OCI-LY1 (cell line): ENCODE measurements around the gene PRRC2B.
"Not testable (repeated sequence)": the region's sequence is repeated elsewhere in the genome, so short reads cannot be mapped to it uniquely, and the experiment has no call there.

ENCODE experiments used
- H2AFZ ChIP-seq: fragments of 200-600 bp; sonication (generic), shearing (Covaris generic); 2 replicates; pipeline ENCODE4 v1.6.0; 2014; ENCODE audit warnings: antibody characterized with exemption, mild to moderate bottlenecking, low read length
- H3F3A ChIP-seq: fragments of 200-600 bp; sonication (generic), shearing (Covaris generic); 2 replicates; pipeline ENCODE4 v1.6.0; 2014; ENCODE audit warnings: mild to moderate bottlenecking, antibody characterized with exemption, low read length, moderate library complexity; ENCODE audit not compliant: insufficient read depth
- H3K27ac ChIP-seq: fragments of 200-600 bp; sonication (generic); 2 replicates; pipeline ENCODE4 v1.5.1; 2014; ENCODE audit warnings: low read length, mixed run types, mild to moderate bottlenecking, low read depth; ENCODE audit not compliant: poor library complexity, severe bottlenecking
- H3K27me3 ChIP-seq: fragments of 200-600 bp; sonication (generic); 2 replicates; pipeline ENCODE4 v1.6.0; 2014; ENCODE audit warnings: antibody characterized with exemption, mild to moderate bottlenecking, low read length, moderate library complexity; ENCODE audit not compliant: insufficient read depth
- H3K36me3 ChIP-seq: fragments of 200-600 bp; sonication (generic); 2 replicates; pipeline ENCODE4 v1.6.1; 2014; ENCODE audit warnings: mild to moderate bottlenecking, antibody characterized with exemption, low read length, moderate library complexity, mixed read lengths; ENCODE audit not compliant: insufficient read depth
- H3K4me1 ChIP-seq: fragments of 200-600 bp; sonication (generic); 2 replicates; pipeline ENCODE4 v1.5.1; 2014; ENCODE audit warnings: mild to moderate bottlenecking, low read length, moderate library complexity; ENCODE audit not compliant: insufficient read depth, severe bottlenecking
- H3K4me2 ChIP-seq: fragments of 200-600 bp; sonication (generic), shearing (Covaris generic); 2 replicates; pipeline ENCODE4 v1.6.1; 2014; ENCODE audit warnings: low read length
- H3K4me3 ChIP-seq: fragments of 200-600 bp; sonication (generic); 2 replicates; pipeline ENCODE4 v1.5.1; 2014; ENCODE audit warnings: low read length, low read depth, mild to moderate bottlenecking, mixed read lengths; ENCODE audit not compliant: poor library complexity, severe bottlenecking
- H3K79me2 ChIP-seq: fragments of 200-600 bp; shearing (Covaris generic); 2 replicates; pipeline ENCODE4 v1.6.1; 2016; ENCODE audit warnings: mixed run types, low read length, mixed read lengths; ENCODE audit not compliant: insufficient read depth
- H3K9ac ChIP-seq: fragments of 200-600 bp; sonication (generic), shearing (Covaris generic); 2 replicates; pipeline ENCODE4 v1.6.1; 2014; ENCODE audit warnings: mild to moderate bottlenecking, low read length, mixed read lengths
- H3K9me2 ChIP-seq: fragments of 200-600 bp; sonication (generic), shearing (Covaris generic); 2 replicates; pipeline ENCODE4 v1.6.1; 2014; ENCODE audit warnings: low read depth, mild to moderate bottlenecking, low read length, mixed read lengths
- H3K9me3 ChIP-seq: fragments of 200-600 bp; shearing (Covaris generic); 2 replicates; pipeline ENCODE4 v1.6.1; 2014; ENCODE audit warnings: low read length, mixed read lengths
- H4K20me1 ChIP-seq: fragments of 200-600 bp; sonication (generic), shearing (Covaris generic); 2 replicates; pipeline ENCODE4 v1.6.0; 2016; ENCODE audit warnings: mild to moderate bottlenecking, low read length; ENCODE audit not compliant: insufficient read depth
- CTCF ChIP-seq: fragments of 200-600 bp; sonication (generic), shearing (Covaris generic); IDR thresholded peaks from 2 replicates; pipeline ENCODE4 v1.5.1; 2017; ENCODE audit warnings: mild to moderate bottlenecking, antibody characterized with exemption, low read length, moderate library complexity, mixed read lengths
- EZH2 ChIP-seq: fragments of 200-600 bp; sonication (generic), shearing (Covaris generic); IDR thresholded peaks from 2 replicates; pipeline ENCODE4 v1.8.0; 2017; ENCODE audit warnings: borderline replicate concordance, mixed run types, mild to moderate bottlenecking, antibody characterized with exemption, low read length, moderate library complexity, mixed read lengths

PRRC2B gene

GRCh38 chr9:131511416-131511815 is 117.5 kb downstream of the PRRC2B start:
- Histone ChIP-seq H3K27me3 (no peaks in the 10 kb centered on the region), H3K4me3 (no peak overlapping the region), H4K20me1 (no peaks in the 10 kb centered on the region), H3K9me2 (no peaks in the 10 kb centered on the region), H3K4me1 (peaks cover 15% of the 10 kb centered on the region), H3K9me3 (no peaks in the 10 kb centered on the region), H3K27ac (no peak overlapping the region), H3F3A (0 out of 2 replicates have a peak, but pooled peaks cover 3% of the 10 kb centered on the region), H3K9ac (no peak overlapping the region), H3K36me3 (peaks cover 74% of the 10 kb centered on the region), H3K79me2 (no peaks in the 10 kb centered on the region), H2AFZ (no peak overlapping the region), H3K4me2 (no peak overlapping the region)
- TF ChIP-seq CTCF (no peak), EZH2 (no peak)

- Histone ChIP-seq H3K27ac (no peak overlapping the region), H3K27me3 (no peaks in the 10 kb centered on the region), H3K9ac (no peak overlapping the region), H3F3A (0 out of 2 replicates have a peak, but pooled peaks cover 3% of the 10 kb centered on the region), H3K79me2 (no peaks in the 10 kb centered on the region), H3K4me3 (no peak overlapping the region), H3K9me3 (no peaks in the 10 kb centered on the region), H3K9me2 (no peaks in the 10 kb centered on the region), H3K4me1 (peaks cover 15% of the 10 kb centered on the region), H2AFZ (no peak overlapping the region), H3K36me3 (peaks cover 79% of the 10 kb centered on the region), H4K20me1 (no peaks in the 10 kb centered on the region), H3K4me2 (no peak overlapping the region)
- TF ChIP-seq CTCF (no peak), EZH2 (no peak)
These were observed 118.0 kb downstream of the PRRC2B start for GRCh38 chr9:131511880-131512279.

- H3F3A ChIP-seq, result 0 out of 2 replicates have a peak, but pooled peaks cover 3% of the 10 kb centered on the region
- no peaks in the 10 kb centered on the region for H3K9me2 ChIP-seq
- peaks cover 76% of the 10 kb centered on the region for H3K36me3 ChIP-seq
- H3K79me2 ChIP-seq, result no peaks in the 10 kb centered on the region
- H2AFZ ChIP-seq, result no peak overlapping the region
- no peaks in the 10 kb centered on the region for H3K9me3 ChIP-seq
- no peak overlapping the region for H3K27ac ChIP-seq
- no peaks in the 10 kb centered on the region for H3K27me3 ChIP-seq
- peaks cover 15% of the 10 kb centered on the region for H3K4me1 ChIP-seq
- H4K20me1 ChIP-seq, result no peaks in the 10 kb centered on the region
- H3K9ac ChIP-seq, result no peak overlapping the region
- no peak overlapping the region for H3K4me3 ChIP-seq
- TF ChIP-seq EZH2, result no peak
- no peak for TF ChIP-seq CTCF
- H3K4me2 ChIP-seq, result no peak overlapping the region
These were observed 119.3 kb downstream of the PRRC2B start for GRCh38 chr9:131513177-131513576.

- not testable (repeated sequence) for H3K79me2 ChIP-seq, H4K20me1 ChIP-seq, H2AFZ ChIP-seq, H3K9me2 ChIP-seq, H3K9ac ChIP-seq, H3F3A ChIP-seq, H3K4me3 ChIP-seq, H3K4me2 ChIP-seq, H3K9me3 ChIP-seq, H3K27me3 ChIP-seq
- peak overlapping the region; percentile 57 for H3K27ac ChIP-seq
- peaks cover 15% of the 10 kb centered on the region for H3K4me1 ChIP-seq
- peaks cover 90% of the 10 kb centered on the region for H3K36me3 ChIP-seq
These were observed 121.7 kb downstream of the PRRC2B start for GRCh38 chr9:131515559-131516031.
